Measurements from ENCODE around the gene AMZ2. TPM values are rescaled to one million over a fixed set of nuclear protein-coding genes. Genes with fewer than 3 reads are reported as not detected.

Gene AMZ2
- total RNA-seq, 1 experiment from 2014 or later: 54.6 TPM

DNA sequence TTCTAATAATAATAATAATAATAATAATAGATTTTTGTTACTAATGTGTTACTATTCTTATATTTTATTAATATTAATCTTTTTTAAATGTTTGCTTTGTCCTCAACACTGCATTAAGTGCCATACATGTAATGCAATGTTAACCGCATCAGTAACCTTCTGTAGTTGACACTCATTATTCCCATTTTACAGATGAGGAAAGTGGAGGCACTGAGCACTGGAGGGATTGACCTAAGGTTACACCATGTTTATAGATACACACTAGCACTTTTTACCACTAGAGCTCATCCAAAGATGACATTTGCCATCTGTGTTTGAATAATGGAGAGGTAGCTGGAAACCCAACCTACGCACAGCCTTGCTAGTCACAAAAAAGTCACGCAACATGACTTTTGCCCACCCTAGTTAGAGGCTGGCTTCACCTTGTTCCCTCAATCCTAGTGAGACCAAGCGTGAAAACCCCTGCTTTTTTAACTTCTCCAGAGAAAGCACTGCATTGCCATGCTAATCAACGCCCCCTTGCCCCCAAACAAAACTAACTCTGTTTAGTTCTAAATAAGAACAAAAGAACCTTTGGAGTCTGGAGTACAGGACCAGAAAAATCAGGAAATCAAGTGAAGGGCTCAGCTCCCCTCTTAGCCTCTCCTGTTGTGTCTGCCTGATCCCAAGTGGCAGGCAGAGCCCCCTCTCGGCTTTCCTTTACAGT is 45.8 kb downstream of the AMZ2 start:
- no peak for ATAC-seq
- Mint-ChIP-seq H3K36me3 (no peaks in the 10 kb centered on the region), H3K4me1 (peaks cover 62% of the 10 kb centered on the region), H3K9me3 (no peaks in the 10 kb centered on the region), H3K27ac (0 out of 2 replicates have a peak overlapping the region, but pooled peaks have one; percentile 47), H3K4me3 (peak overlapping the region; percentile 18; the same call in 1 of the 2 replicates), H3K27me3 (ENCODE audit: low read depth) (peaks cover 44% of the 10 kb centered on the region)
- CTCF ChIA-PET: interaction anchor here (1.0 to 1.7 kb wide), 3 partner anchors 103 to 105 kb away, joined by 3 to 8 read pairs (median 4); no protein-coding TSS in a partner anchor
- TF ChIP-seq FOXJ3 (CRISPR knock-in tag; IDR thresholded peaks at IDR 0.05; ENCODE audit: borderline replicate concordance) (no peak), GTF2I (CRISPR knock-in tag; conservative IDR thresholded peaks at IDR 0.05) (peak; percentile 82; the same call in 1 of the 2 replicates)
- POLR2A ChIA-PET: interaction anchor here (0.6 kb wide), 1 partner anchor 21 kb away, joined by 4 read pairs; no protein-coding TSS in a partner anchor
- no peak for DNase-seq (ENCODE audit: low spot score)

DNA sequence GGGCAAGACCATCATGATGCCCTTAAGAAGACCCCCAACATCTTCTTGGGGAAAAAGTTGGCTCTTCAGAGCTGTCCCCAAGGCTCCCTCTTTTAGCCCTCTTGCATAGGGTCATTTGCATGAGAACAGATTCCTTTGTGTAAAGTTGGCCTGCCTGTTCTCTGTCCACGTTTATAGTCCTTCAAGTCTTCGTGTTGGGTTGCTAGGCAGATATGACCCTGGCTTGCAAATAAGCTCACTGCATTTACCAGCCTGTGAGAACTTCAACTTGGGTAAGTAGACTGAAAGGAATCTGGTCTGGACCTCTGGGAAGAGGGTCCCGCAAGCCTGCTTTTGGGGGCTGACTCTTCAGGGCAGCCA is 46.3 kb downstream of the AMZ2 start:
- H3K4me3 Mint-ChIP-seq: peak overlapping the region; percentile 18; the same call in 1 of the 2 replicates
- peaks cover 39% of the 10 kb centered on the region for H3K27me3 Mint-ChIP-seq (ENCODE audit: low read depth)
- TF ChIP-seq, protein P1, sequence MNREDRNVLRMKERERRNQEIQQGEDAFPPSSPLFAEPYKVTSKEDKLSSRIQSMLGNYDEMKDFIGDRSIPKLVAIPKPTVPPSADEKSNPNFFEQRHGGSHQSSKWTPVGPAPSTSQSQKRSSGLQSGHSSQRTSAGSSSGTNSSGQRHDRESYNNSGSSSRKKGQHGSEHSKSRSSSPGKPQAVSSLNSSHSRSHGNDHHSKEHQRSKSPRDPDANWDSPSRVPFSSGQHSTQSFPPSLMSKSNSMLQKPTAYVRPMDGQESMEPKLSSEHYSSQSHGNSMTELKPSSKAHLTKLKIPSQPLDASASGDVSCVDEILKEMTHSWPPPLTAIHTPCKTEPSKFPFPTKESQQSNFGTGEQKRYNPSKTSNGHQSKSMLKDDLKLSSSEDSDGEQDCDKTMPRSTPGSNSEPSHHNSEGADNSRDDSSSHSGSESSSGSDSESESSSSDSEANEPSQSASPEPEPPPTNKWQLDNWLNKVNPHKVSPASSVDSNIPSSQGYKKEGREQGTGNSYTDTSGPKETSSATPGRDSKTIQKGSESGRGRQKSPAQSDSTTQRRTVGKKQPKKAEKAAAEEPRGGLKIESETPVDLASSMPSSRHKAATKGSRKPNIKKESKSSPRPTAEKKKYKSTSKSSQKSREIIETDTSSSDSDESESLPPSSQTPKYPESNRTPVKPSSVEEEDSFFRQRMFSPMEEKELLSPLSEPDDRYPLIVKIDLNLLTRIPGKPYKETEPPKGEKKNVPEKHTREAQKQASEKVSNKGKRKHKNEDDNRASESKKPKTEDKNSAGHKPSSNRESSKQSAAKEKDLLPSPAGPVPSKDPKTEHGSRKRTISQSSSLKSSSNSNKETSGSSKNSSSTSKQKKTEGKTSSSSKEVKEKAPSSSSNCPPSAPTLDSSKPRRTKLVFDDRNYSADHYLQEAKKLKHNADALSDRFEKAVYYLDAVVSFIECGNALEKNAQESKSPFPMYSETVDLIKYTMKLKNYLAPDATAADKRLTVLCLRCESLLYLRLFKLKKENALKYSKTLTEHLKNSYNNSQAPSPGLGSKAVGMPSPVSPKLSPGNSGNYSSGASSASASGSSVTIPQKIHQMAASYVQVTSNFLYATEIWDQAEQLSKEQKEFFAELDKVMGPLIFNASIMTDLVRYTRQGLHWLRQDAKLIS (CRISPR knock-in tag; IDR thresholded peaks at IDR 0.05; ENCODE audit: borderline replicate concordance): no peak
- no peak for TF ChIP-seq OVOL2 (CRISPR knock-in tag; IDR thresholded peaks at IDR 0.05; ENCODE audit: borderline replicate concordance)
- no peak for TF ChIP-seq TCF7 (CRISPR knock-in tag; IDR thresholded peaks at IDR 0.05; ENCODE audit: low read depth)
- TF ChIP-seq, protein P2, sequence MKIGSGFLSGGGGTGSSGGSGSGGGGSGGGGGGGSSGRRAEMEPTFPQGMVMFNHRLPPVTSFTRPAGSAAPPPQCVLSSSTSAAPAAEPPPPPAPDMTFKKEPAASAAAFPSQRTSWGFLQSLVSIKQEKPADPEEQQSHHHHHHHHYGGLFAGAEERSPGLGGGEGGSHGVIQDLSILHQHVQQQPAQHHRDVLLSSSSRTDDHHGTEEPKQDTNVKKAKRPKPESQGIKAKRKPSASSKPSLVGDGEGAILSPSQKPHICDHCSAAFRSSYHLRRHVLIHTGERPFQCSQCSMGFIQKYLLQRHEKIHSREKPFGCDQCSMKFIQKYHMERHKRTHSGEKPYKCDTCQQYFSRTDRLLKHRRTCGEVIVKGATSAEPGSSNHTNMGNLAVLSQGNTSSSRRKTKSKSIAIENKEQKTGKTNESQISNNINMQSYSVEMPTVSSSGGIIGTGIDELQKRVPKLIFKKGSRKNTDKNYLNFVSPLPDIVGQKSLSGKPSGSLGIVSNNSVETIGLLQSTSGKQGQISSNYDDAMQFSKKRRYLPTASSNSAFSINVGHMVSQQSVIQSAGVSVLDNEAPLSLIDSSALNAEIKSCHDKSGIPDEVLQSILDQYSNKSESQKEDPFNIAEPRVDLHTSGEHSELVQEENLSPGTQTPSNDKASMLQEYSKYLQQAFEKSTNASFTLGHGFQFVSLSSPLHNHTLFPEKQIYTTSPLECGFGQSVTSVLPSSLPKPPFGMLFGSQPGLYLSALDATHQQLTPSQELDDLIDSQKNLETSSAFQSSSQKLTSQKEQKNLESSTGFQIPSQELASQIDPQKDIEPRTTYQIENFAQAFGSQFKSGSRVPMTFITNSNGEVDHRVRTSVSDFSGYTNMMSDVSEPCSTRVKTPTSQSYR (CRISPR knock-in tag; IDR thresholded peaks at IDR 0.05): no peak
- TF ChIP-seq KAT7 (CRISPR knock-in tag; IDR thresholded peaks at IDR 0.05; ENCODE audit: borderline replicate concordance): no peak
- TF ChIP-seq ZNF423 (CRISPR knock-in tag; IDR thresholded peaks at IDR 0.05): no peak
- no peak for TF ChIP-seq ZNF416 (CRISPR knock-in tag; IDR thresholded peaks at IDR 0.05)
- no peak for TF ChIP-seq SOX15 (CRISPR knock-in tag; IDR thresholded peaks at IDR 0.05)
- TF ChIP-seq CBFB (CRISPR knock-in tag; IDR thresholded peaks at IDR 0.05; ENCODE audit: low read depth): no peak
- TF ChIP-seq FOXJ3 (CRISPR knock-in tag; IDR thresholded peaks at IDR 0.05; ENCODE audit: borderline replicate concordance): no peak
- TF ChIP-seq NFE2L1 (CRISPR knock-in tag; IDR thresholded peaks at IDR 0.05): no peak
- TF ChIP-seq ZNF263 (CRISPR knock-in tag; IDR thresholded peaks at IDR 0.05; ENCODE audit: low read depth): no peak
- CTCF ChIA-PET: interaction anchor here (1.0 to 1.2 kb wide), 2 partner anchors 103 to 105 kb away, joined by 3 to 4 read pairs; no protein-coding TSS in a partner anchor
- POLR2A ChIA-PET: interaction anchor here (0.6 kb wide), 1 partner anchor 20 kb away, joined by 4 read pairs; no protein-coding TSS in a partner anchor
- peaks cover 56% of the 10 kb centered on the region for H3K4me1 Mint-ChIP-seq
- ATAC-seq: peak; percentile 3; the same call in 1 of the 2 replicates
- H3K27ac Mint-ChIP-seq: 0 out of 2 replicates have a peak overlapping the region, but pooled peaks have one; percentile 47
- no peak for DNase-seq (ENCODE audit: low spot score)
- no peaks in the 10 kb centered on the region for H3K9me3 Mint-ChIP-seq
- no peaks in the 10 kb centered on the region for H3K36me3 Mint-ChIP-seq

DNA sequence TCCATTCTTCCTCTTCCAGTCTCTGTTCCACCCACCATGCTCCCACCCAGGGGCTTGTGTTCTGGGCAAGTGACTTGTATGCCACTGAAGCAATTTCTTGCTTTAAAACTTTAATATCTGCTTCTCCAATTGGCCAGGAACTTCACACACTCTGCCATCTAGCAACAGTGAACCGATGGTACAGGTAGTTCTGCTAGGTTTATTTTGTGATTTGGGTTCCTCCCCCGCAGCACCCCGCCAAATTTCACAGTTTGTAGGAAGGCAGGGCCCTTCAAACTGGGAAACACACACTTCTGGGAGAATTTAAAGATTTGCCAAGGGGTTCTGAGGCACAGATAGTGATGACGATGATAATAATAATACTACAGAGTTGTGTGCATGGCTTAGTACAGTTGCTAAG is 46.8 kb downstream of the AMZ2 start:
- DNase-seq (ENCODE audit: low spot score): no peak
- peaks cover 4% of the 10 kb centered on the region for H3K9me3 Mint-ChIP-seq
- ChIA-PET CTCF (interaction anchor here (1.0 to 1.2 kb wide), 2 partner anchors 102 to 104 kb away, joined by 3 to 4 read pairs; no protein-coding TSS in a partner anchor), POLR2A (no interaction called here)
- H3K27ac Mint-ChIP-seq: no peak overlapping the region
- peaks cover 35% of the 10 kb centered on the region for H3K27me3 Mint-ChIP-seq (ENCODE audit: low read depth)
- H3K4me1 Mint-ChIP-seq: peaks cover 52% of the 10 kb centered on the region
- no peak for ATAC-seq
- H3K36me3 Mint-ChIP-seq: no peaks in the 10 kb centered on the region
- no peak overlapping the region for H3K4me3 Mint-ChIP-seq
- TF ChIP-seq RELA (CRISPR knock-in tag; IDR thresholded peaks at IDR 0.05; ENCODE audit: borderline replicate concordance) (no peak), OVOL2 (CRISPR knock-in tag; IDR thresholded peaks at IDR 0.05; ENCODE audit: borderline replicate concordance) (no peak), GRHL2 (CRISPR knock-in tag; IDR thresholded peaks at IDR 0.05; ENCODE audit: insufficient replicate concordance, severe bottlenecking) (no peak), TEAD4 (CRISPR knock-in tag; IDR thresholded peaks at IDR 0.05) (no peak)
- TF ChIP-seq, protein P3, sequence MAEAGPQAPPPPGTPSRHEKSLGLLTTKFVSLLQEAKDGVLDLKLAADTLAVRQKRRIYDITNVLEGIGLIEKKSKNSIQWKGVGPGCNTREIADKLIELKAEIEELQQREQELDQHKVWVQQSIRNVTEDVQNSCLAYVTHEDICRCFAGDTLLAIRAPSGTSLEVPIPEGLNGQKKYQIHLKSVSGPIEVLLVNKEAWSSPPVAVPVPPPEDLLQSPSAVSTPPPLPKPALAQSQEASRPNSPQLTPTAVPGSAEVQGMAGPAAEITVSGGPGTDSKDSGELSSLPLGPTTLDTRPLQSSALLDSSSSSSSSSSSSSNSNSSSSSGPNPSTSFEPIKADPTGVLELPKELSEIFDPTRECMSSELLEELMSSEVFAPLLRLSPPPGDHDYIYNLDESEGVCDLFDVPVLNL (CRISPR knock-in tag; IDR thresholded peaks at IDR 0.05; ENCODE audit: borderline replicate concordance, low read depth): no peak
- TF ChIP-seq, protein P4, sequence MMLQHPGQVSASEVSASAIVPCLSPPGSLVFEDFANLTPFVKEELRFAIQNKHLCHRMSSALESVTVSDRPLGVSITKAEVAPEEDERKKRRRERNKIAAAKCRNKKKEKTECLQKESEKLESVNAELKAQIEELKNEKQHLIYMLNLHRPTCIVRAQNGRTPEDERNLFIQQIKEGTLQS (CRISPR knock-in tag; conservative IDR thresholded peaks at IDR 0.05): no peak

Data from WTC11 (cell line).